IgD-negative memory B cell (primary cell): Measurements from ENCODE around the gene MAP3K4. TPM values are rescaled to one million over a fixed set of nuclear protein-coding genes. Genes with fewer than 3 reads are reported as not detected.
A peak's percentile ranks its signal among the peaks of the same experiment; 100 is the strongest.
"Not testable (repeated sequence)": the region's sequence is repeated elsewhere in the genome, so short reads cannot be mapped to it uniquely, and the experiment has no call there.

Experiments used
- H3K27ac Mint-ChIP-seq, 3 donors: one replicate each; pipeline ENCODE4 v1.8.0; 2020 to 2022; ENCODE audit warnings: mild to moderate bottlenecking in 3 of 3, mixed read lengths in 3 of 3, moderate library complexity in 1 of 3
- H3K27me3 Mint-ChIP-seq: one replicate; pipeline ENCODE4 v1.8.0; 2021; ENCODE audit warnings: mixed read lengths
- H3K36me3 Mint-ChIP-seq: one replicate; pipeline ENCODE4 v1.8.0; 2020; ENCODE audit warnings: mild to moderate bottlenecking, mixed read lengths
- H3K4me1 Mint-ChIP-seq, 3 donors: one replicate each; pipeline ENCODE4 v1.8.0; 2020 to 2022; ENCODE audit warnings: mixed read lengths in 3 of 3, mild to moderate bottlenecking in 1 of 3
- H3K4me3 Mint-ChIP-seq, 4 donors: one replicate each; pipeline ENCODE4 v1.8.0; 2020 to 2022; ENCODE audit warnings: mild to moderate bottlenecking in 4 of 4, mixed read lengths in 4 of 4, moderate library complexity in 3 of 4
- H3K9me3 Mint-ChIP-seq, 3 donors: one replicate each; pipeline ENCODE4 v1.8.0; 2020 to 2021; ENCODE audit warnings: mixed read lengths in 3 of 3, mild to moderate bottlenecking in 1 of 3
- polyA plus RNA-seq: library from polyadenylated mRNA; unstranded; fragments of 300-500 nt; fragmentation: Illumina TruSeq; gene quantifications from one replicate; pipeline ENCODE4 v1.2.3, GENCODE V29; 2021

Gene MAP3K4
- polyA plus RNA-seq, 1 donor from 2014 or later, result 10.5 TPM

DNA sequence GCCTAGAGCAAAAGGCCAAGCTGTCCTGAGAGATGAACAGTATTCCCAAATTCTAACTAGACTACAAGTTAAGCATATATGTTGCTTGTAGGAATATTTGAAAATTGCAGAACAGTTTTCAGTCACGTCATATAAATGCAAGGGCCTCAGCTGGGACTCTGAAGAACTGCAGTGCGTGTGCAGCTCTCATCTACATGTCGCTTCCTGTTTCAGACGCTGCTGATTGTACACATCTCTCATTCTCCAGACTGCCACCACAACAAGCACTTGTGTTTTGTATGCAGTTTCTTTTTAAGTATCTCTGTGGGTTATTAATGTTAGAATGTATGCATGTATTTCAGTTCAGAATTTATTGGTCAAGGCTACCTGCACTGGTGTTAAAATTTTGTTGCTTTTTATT, 119.7 kb downstream of the MAP3K4 start:
- no peak overlapping the region for H3K4me3 Mint-ChIP-seq
- H3K9me3 Mint-ChIP-seq, result no peaks in the 10 kb centered on the region
- H3K27me3 Mint-ChIP-seq, result no peaks in the 10 kb centered on the region
- H3K27ac Mint-ChIP-seq, result no peak overlapping the region
- H3K36me3 Mint-ChIP-seq, result peaks cover 14% of the 10 kb centered on the region
- H3K4me1 Mint-ChIP-seq, result peaks cover 0 to 2% (median 0%) of the 10 kb centered on the region in 3 donors

DNA sequence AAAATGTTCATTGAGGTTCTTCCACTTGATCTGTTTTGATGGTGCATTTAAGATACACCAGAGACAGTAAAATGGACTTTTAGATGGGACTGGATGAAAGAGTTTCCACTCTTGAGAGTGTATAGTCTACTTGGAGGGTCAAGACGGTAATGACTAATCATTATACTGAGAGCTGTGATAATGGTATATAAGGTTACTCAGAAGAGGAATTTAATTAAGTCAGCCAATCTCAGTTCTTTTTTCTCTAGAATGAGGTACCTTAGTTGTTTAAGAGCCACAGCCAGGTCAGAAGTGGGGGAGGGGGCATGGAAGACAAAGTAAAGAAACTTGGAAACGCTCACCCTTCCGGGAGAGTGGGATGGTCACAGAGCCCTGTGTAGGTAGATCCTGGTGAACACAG, 123.9 kb downstream of the MAP3K4 start:
- Mint-ChIP-seq H3K27ac (peak overlapping the region in 1 of 3 donors; percentile 32), H3K36me3 (peaks cover 19% of the 10 kb centered on the region), H3K4me3 (no peak overlapping the region), H3K27me3 (no peaks in the 10 kb centered on the region), H3K4me1 (peaks cover 0 to 2% (median 0%) of the 10 kb centered on the region in 3 donors), H3K9me3 (peaks cover 0 to 10% (median 7%) of the 10 kb centered on the region in 3 donors)

DNA sequence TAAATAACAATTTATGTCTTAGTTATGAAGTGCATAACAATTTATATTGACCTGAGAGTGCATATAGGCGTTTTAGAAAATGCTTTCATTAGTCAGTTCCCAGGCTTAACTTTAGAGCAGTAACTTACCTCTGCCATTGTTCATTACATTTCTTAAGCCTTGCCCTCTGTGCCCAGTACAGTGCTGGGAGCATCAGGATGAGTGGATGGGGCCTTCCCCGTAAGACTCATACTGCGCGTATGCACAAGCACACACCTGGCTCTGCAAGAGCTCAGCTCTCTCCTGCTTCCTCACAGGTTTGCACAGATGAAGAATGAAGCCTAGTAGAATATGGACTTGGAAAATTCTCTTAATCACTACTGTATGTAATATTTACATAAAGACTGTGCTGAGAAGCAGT, 125.0 kb downstream of the MAP3K4 start:
- Mint-ChIP-seq H3K36me3 (peaks cover 24% of the 10 kb centered on the region), H3K27ac (no peak overlapping the region), H3K4me3 (no peak overlapping the region), H3K9me3 (peaks cover 1 to 10% (median 9%) of the 10 kb centered on the region in 3 donors), H3K4me1 (peaks cover 0 to 2% (median 0%) of the 10 kb centered on the region in 3 donors), H3K27me3 (no peaks in the 10 kb centered on the region)

DNA sequence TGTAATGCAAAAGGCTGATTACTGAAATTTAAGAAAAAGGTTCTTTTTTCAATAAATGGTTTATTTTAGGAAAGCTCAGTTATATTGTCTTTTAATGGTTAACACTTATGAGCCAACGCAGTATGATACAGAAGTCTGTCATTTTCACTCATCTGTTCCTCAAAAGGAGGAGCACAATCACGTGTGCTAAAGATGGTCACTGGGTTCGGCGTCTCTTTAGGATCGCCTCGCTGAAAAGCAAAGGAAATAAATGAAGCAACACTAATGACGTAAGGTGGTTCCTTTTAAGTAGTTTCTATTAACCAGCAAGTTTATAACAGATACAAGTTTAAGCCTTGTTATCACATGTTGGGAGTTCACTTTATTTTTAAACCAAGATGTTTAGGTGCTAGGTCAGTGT, 125.7 kb downstream of the MAP3K4 start:
- Mint-ChIP-seq H3K36me3 (peaks cover 26% of the 10 kb centered on the region), H3K9me3 (peaks cover 1 to 14% (median 10%) of the 10 kb centered on the region in 3 donors), H3K27ac (no peak overlapping the region), H3K4me3 (no peak overlapping the region), H3K4me1 (peaks cover 0 to 2% (median 0%) of the 10 kb centered on the region in 3 donors), H3K27me3 (no peaks in the 10 kb centered on the region)

DNA sequence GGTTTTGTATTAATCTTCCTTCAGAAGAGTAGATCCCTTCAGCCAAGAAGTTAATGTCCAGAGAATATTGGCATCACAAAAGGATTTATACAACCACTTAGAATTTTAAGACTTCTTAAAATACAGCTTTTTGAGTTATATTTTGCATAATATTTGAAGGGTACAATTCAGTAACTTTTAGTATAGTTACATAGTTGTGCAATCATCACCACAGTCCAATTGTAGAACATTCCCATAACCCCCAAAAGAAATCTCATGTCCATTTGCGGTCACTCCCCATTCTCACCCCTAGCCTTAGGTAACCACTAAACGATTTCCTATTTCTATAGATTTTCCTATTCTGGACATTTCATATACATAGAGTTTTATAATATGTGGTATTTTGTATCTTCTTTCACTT, 126.4 kb downstream of the MAP3K4 start:
- peaks cover 0 to 2% (median 0%) of the 10 kb centered on the region in 3 donors for H3K4me1 Mint-ChIP-seq
- peaks cover 1 to 14% (median 10%) of the 10 kb centered on the region in 3 donors for H3K9me3 Mint-ChIP-seq
- H3K27ac Mint-ChIP-seq, result no peak overlapping the region
- no peaks in the 10 kb centered on the region for H3K27me3 Mint-ChIP-seq
- H3K4me3 Mint-ChIP-seq, result no peak overlapping the region
- peaks cover 31% of the 10 kb centered on the region for H3K36me3 Mint-ChIP-seq

DNA sequence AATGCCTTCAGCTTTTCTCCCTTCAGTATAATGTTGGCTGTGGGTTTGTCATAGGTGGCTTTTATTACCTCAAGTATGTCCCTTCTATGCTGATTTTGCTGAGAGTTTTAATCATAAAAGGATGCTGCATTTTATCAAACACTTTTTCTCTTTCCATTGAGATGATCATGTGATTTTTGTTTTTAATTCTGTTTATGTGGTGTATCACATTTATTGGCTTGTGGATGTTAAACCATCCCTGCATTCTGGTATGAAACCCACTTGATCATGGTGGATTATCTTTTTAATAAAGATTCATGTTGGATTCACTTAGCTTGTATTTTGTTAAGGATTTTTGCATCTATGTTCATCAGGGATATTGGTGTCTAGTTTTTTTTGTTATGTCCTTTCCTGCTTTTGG, 131.8 kb downstream of the MAP3K4 start:
- Mint-ChIP-seq H3K9me3 (peaks cover 1 to 28% (median 14%) of the 10 kb centered on the region in 3 donors), H3K36me3 (peaks cover 46% of the 10 kb centered on the region)
- H3K4me1 Mint-ChIP-seq, H3K27me3 Mint-ChIP-seq, H3K4me3 Mint-ChIP-seq, H3K27ac Mint-ChIP-seq: not testable (repeated sequence)

DNA sequence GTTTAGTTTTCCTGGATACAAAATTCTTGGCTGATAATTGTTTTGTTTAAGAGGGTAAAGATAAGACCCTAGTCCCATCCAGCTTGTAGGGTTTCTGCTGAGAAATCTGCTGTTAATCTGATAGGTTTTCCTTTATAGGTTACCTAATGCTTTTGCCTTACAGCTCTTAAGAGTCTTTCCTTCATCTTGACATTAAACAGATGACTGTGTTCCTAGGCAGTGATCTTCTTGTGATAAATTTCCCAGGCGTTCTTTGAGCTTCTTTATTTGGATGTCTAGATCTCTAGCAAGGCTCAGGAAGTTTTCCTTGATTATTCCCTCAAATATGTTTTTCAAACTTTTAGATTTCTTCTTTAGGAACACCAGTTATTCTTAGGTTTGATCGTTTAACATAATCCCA, 134.0 kb downstream of the MAP3K4 start:
- no peaks in the 10 kb centered on the region for H3K27me3 Mint-ChIP-seq
- no peak overlapping the region for H3K27ac Mint-ChIP-seq
- H3K4me3 Mint-ChIP-seq, result no peak overlapping the region
- H3K36me3 Mint-ChIP-seq, result peaks cover 42% of the 10 kb centered on the region
- H3K4me1 Mint-ChIP-seq, result no peaks in the 10 kb centered on the region
- H3K9me3 Mint-ChIP-seq, result peaks cover under 1 to 18% (median 6%) of the 10 kb centered on the region in 3 donors

DNA sequence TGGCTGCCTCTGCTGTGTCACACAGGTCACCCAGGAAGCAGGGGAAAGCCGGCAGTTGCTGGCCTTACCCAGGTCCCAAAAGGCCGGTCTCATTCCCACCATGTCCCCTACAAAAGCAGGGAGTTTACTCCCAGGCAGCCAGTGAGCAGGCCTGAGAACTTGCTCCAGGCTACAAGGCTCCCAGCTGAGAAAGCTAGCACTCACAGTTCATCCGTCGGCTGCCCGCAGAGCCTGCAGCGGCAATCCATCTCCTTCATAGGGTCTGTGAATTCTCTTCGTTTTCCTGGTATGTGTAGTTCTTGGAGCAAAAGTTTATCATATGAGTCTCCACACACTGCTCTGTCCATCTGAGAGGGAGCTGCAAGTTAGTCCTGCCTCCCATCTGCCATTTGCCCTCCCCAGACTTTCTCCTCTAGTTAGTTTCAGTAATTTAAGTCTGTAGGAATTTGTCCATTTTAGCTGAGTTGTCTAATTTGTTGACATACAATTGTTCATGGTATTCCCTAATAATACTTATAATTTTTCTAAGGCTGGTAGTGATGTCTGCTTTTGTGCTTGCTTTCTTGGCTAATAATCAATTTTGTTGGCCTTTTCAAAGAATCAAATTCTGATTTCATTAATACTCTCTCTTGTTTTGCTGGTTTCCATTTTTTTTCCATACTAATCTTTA, 135.6 kb downstream of the MAP3K4 start:
- no peak overlapping the region for H3K27ac Mint-ChIP-seq
- peaks cover 0 to 18% (median 1%) of the 10 kb centered on the region in 3 donors for H3K9me3 Mint-ChIP-seq
- H3K4me1 Mint-ChIP-seq, result no peaks in the 10 kb centered on the region
- H3K36me3 Mint-ChIP-seq, result peaks cover 37% of the 10 kb centered on the region
- no peaks in the 10 kb centered on the region for H3K27me3 Mint-ChIP-seq
- peak overlapping the region in 1 of 4 donors; percentile 56 for H3K4me3 Mint-ChIP-seq

DNA sequence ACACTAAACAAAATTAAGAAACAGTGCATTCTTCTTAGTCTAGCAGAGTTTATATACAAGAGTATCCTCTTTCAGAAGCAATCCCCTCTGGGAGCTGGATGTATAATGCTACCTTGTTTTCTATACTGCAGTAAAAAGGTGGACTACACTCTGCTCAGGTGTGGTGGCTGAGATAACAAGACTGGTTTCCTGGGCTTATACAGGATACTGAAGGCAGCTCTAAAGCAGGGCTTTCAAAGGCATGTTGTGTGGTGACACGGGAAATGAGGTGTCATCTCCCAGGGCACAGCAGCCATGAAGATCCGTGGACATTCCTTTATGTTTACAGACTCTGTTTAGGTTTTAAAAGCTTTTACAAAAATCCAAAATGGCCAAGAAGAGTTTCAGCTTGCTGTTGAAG, 136.7 kb downstream of the MAP3K4 start:
- Mint-ChIP-seq H3K9me3 (peaks cover 0 to 17% (median 0%) of the 10 kb centered on the region in 3 donors), H3K4me1 (no peaks in the 10 kb centered on the region), H3K27me3 (no peaks in the 10 kb centered on the region), H3K4me3 (no peak overlapping the region), H3K27ac (no peak overlapping the region), H3K36me3 (peaks cover 30% of the 10 kb centered on the region)

DNA sequence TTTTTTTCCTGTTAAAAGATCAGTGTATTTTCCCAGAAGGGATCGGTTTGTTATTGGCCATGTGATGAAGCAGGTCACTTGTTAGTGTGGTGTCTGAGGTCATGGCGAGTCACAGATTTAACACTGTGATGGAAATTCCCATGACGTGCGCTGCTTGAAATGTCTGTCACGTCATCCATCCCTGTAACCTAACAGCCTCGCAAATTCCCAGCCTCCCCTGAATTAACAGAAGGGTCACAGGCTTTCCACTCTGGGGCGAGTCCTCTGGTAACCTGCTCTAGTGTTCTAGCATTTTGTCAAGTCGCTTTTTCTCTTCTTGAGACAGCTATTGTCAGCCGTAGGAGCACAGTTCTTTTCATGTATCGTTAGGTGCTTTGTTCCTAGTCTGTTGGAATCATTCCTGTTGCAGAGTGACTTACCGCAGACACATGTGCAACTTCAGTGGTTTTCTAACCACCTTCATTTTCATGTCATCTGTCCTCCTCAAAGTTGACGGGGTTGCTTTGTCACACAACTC, 137.2 kb downstream of the MAP3K4 start:
- Mint-ChIP-seq H3K27ac (no peak overlapping the region), H3K36me3 (peaks cover 25% of the 10 kb centered on the region), H3K4me3 (no peak overlapping the region), H3K27me3 (no peaks in the 10 kb centered on the region), H3K9me3 (peaks cover 0 to 12% (median 0%) of the 10 kb centered on the region in 3 donors), H3K4me1 (no peaks in the 10 kb centered on the region)

DNA sequence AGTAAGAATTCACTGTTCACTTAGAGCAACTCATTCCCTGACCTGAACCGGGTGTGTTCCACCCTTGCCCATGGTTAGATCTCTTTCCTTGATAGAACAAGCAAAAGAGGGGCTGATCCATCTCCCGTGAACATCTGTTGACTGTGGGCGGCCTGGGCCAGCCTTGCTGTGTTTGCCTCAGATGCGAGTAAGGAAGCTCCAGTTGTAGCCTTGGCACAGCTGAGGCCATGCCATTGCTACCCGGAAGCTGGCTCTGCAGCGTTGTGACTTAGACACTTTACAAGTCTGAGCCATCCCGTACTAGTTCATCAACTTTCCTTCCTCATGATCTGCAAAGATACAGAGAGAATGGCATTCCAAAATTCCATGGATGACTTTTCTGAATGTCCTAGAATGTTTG, 139.0 kb downstream of the MAP3K4 start:
- no peaks in the 10 kb centered on the region for H3K9me3 Mint-ChIP-seq
- peaks cover 0 to 4% (median 4%) of the 10 kb centered on the region in 3 donors for H3K4me1 Mint-ChIP-seq
- H3K27ac Mint-ChIP-seq, result no peak overlapping the region
- no peak overlapping the region for H3K4me3 Mint-ChIP-seq
- peaks cover 13% of the 10 kb centered on the region for H3K36me3 Mint-ChIP-seq
- H3K27me3 Mint-ChIP-seq, result no peaks in the 10 kb centered on the region

DNA sequence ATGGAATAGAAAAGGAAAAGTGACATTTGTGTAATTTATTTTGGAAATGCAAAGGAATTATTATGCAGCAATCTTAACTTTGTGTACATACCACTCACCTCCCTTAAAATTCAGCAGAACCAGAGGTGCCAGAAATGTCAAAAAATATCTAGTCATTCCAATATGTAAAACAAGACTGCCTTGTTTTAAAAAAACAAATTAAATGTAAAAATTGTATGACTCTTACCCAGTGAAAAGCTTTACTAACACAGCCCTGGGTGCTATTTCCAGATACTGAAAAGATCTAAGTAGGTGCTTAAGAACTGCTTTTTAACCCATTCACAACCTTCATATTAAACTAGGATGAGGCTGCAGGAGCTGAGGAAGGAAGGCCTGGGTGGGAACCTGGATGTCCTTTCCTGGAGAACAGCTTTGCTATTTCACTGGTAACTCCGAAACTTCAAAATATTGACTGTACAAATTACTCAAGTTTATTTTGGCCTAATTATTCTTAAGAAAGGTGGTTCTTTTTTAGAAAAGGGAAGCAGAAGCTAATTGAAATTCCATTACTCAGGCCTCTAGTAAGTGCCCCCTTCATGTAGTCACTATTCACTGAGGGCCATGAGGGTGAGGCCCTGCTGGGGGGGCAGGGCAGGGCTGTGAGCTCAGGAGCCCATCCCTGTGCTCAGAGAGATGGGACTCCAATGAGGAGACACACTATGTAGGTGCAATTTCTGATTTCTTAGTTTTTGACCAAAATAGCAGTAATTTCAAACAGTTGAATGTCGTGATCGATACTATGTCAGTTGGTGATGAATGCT, 139.6 kb downstream of the MAP3K4 start:
- H3K9me3 Mint-ChIP-seq, result no peaks in the 10 kb centered on the region

DNA sequence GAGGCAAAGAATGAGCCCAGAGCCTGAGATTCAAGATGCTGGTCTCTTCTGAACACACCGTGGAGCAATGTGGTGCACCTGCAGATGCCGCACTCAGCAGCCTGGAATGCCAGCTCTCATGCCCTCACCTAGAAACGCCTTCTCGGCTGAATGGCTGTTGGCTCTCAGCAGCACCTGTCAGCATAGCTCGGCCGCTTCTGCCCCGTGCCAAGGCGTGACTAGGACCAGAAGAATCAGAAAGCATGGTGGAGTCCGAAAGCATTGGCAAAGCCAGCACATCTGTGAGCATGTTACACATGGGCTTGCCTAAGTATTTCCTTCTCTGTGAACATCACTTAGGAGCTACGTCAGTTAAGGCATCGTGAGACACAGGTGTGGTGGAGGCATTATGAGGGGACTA, 140.8 kb downstream of the MAP3K4 start:
- no peak overlapping the region for H3K27ac Mint-ChIP-seq
- H3K36me3 Mint-ChIP-seq, result peaks cover 7% of the 10 kb centered on the region
- no peaks in the 10 kb centered on the region for H3K9me3 Mint-ChIP-seq
- no peak overlapping the region for H3K4me3 Mint-ChIP-seq
- H3K4me1 Mint-ChIP-seq, result peaks cover 0 to 7% (median 4%) of the 10 kb centered on the region in 3 donors
- H3K27me3 Mint-ChIP-seq, result no peaks in the 10 kb centered on the region

More for the DNA sequence above, 139.6 kb downstream of the MAP3K4 start:
- Mint-ChIP-seq H3K27me3 (no peaks in the 10 kb centered on the region), H3K4me3 (no peak overlapping the region), H3K4me1 (peaks cover 0 to 6% (median 4%) of the 10 kb centered on the region in 3 donors), H3K36me3 (peaks cover 13% of the 10 kb centered on the region), H3K27ac (no peak overlapping the region)

DNA sequence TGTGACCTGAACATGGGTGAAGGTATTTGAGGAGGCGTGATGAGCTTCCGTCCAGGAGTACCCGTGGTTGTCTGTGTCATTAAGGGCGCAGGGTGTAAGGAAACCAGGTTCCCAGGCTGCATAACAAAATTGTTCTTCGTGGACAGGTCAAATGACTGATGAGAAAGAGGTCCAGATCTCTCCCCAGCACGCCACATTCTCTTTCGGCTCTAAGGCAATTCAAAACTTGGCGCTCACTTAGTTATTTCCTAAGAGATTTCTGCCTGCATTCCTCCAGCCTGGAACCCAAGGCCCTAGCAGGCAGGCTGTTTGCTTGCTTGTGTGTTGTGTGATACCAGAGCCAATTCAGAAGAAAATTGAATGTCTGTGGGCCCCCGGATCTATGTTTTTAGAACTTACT, 142.4 kb downstream of the MAP3K4 start:
- Mint-ChIP-seq H3K9me3 (no peaks in the 10 kb centered on the region), H3K36me3 (peaks cover 7% of the 10 kb centered on the region), H3K27ac (no peak overlapping the region), H3K4me3 (no peak overlapping the region), H3K27me3 (no peaks in the 10 kb centered on the region), H3K4me1 (peaks cover 0 to 7% (median 4%) of the 10 kb centered on the region in 3 donors)

DNA sequence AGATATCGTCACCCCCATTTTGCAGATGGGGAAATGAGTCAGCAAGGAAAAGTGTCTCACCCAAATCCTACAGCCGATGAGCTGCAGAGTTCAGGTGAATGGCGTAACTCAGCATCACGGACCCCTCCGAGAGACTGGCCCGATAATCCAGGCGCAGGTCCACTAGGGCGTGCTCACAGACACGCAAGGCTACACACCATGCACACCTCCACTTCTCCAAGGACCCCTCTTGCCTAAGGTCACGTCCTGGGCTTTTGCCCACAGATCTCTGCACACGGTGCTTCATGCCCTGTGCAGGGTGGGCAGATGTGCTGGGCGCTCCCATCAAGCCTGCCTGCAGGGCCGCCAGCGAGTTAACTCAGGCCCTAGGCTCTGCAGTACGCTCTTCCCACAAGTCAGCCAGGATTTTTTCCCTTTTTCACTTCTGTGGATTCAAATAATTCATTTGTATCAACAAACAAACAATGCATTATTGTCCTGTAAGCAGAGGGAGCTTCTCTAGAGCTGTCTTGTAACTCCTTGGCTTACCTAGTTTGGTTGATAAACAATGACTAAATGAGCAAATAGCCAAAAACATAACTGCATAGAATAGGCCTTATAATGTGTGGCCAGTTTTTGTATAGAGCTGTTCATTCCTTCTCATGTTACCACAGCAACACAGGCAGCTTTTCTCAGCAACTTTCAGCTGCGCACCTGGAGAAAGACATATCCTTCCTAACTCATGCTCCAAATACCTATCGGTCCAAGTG, 143.2 kb downstream of the MAP3K4 start:
- Mint-ChIP-seq H3K27me3 (no peaks in the 10 kb centered on the region), H3K4me1 (peaks cover 0 to 7% (median 4%) of the 10 kb centered on the region in 3 donors), H3K9me3 (no peaks in the 10 kb centered on the region), H3K36me3 (peaks cover 5% of the 10 kb centered on the region), H3K27ac (peak overlapping the region in 1 of 3 donors; percentile 57), H3K4me3 (no peak overlapping the region)
